C4-2B (cell line): ENCODE data around the gene TMEM19.
"Not testable (repeated sequence)": the region's sequence is repeated elsewhere in the genome, so short reads cannot be mapped to it uniquely, and the experiment has no call there.

Experiments used
- H3K27ac ChIP-seq: fragments of 450-650 bp; 2 replicates; pipeline ENCODE4 v1.5.1; 2017
- ZFX ChIP-seq: fragments of 450-650 bp; IDR thresholded peaks from 2 replicates; pipeline ENCODE4 v1.6.1; 2017
- TF ChIP-seq, protein P1 (sequence below): fragments of 450-650 bp; conservative IDR thresholded peaks from 2 replicates; pipeline ENCODE4 v1.5.1; 2017; ENCODE audit warnings: mild to moderate bottlenecking

Gene TMEM19

GRCh38 chr12:71694099-71694820 is 8.4 kb downstream of the TMEM19 start:
- TF ChIP-seq, protein P1, sequence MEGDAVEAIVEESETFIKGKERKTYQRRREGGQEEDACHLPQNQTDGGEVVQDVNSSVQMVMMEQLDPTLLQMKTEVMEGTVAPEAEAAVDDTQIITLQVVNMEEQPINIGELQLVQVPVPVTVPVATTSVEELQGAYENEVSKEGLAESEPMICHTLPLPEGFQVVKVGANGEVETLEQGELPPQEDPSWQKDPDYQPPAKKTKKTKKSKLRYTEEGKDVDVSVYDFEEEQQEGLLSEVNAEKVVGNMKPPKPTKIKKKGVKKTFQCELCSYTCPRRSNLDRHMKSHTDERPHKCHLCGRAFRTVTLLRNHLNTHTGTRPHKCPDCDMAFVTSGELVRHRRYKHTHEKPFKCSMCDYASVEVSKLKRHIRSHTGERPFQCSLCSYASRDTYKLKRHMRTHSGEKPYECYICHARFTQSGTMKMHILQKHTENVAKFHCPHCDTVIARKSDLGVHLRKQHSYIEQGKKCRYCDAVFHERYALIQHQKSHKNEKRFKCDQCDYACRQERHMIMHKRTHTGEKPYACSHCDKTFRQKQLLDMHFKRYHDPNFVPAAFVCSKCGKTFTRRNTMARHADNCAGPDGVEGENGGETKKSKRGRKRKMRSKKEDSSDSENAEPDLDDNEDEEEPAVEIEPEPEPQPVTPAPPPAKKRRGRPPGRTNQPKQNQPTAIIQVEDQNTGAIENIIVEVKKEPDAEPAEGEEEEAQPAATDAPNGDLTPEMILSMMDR = no peak
- TF ChIP-seq ZFX = no peak
- no peak overlapping the region for H3K27ac ChIP-seq

- no peak for TF ChIP-seq ZFX
- TF ChIP-seq, protein P1 = no peak
- no peak overlapping the region for H3K27ac ChIP-seq
Measured at GRCh38 chr12:71695782-71696181, 9.9 kb downstream of the TMEM19 start.

- not testable (repeated sequence) for H3K27ac ChIP-seq
Measured at GRCh38 chr12:71702181-71702580, 16.3 kb downstream of the TMEM19 start.

DNA sequence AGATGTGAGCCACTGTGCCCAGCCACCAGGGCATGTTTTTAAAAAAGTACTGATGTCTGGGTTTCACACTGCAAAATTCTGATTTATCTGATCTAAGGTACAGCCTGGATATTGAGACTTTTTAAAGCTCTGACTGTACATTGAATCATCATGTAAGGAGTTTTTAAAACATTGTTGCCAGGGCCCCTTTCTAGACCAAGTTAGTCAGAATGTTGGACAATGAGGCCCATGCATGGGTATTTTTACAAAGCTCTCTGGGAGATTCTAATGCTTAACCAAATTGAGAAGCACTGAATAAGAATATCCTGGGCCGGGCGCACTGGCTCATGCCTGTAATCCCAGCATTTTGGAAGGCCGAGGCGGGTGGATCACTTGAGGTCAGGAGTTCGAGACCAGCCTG is 16.7 kb downstream of the TMEM19 start:
- no peak for TF ChIP-seq ZFX
- TF ChIP-seq, protein P1 = no peak
- no peak overlapping the region for H3K27ac ChIP-seq

- TF ChIP-seq, protein P1 = no peak
- no peak for TF ChIP-seq ZFX
- H3K27ac ChIP-seq = no peak overlapping the region
Measured at GRCh38 chr12:71703206-71703605, 17.3 kb downstream of the TMEM19 start.

DNA sequence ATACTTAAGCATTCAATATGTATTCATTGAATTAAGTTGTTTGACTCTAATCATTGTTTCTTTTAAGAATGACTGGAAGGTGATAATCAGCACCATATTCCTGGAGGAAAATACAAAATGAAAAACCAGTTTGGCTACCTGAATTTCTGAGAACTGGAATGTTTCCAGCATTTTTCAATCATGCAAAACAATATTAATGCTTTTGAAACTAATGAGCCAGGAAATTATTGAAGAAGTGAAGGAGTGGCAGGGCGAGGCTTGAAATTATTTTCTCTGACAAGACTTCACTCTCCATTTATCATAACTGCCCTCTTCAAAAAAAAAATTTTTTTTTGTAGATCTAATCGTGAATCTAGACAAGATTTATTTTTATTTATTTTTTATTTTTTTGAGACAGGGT is 19.0 kb downstream of the TMEM19 start:
- no peak overlapping the region for H3K27ac ChIP-seq
- TF ChIP-seq, protein P1 = no peak
- no peak for TF ChIP-seq ZFX

DNA sequence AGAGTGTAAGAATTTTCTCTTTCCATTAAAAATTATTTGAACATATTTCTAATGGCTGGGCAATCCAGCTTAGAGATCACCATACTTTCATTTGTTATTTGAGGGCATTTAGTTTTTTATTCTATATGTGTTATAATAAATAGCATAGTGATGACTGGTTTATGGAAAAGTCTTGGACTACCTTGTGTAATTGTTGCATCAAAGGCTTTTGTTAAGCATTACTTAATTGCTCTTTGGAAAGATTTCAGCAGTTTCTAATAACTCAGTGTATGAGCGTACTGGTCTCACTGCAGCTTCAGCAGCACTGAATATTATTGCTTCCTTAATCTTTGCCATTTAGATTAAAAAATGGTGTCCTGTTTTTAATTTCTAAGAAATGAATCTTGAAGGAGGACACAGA is 22.8 kb downstream of the TMEM19 start:
- no peak for TF ChIP-seq ZFX
- TF ChIP-seq, protein P1 = no peak
- H3K27ac ChIP-seq = no peak overlapping the region
